G401 (cell line): Measurements from ENCODE around the gene TEAD3. TPM values are rescaled to one million over a fixed set of nuclear protein-coding genes. Genes with fewer than 3 reads are reported as not detected.

Experiments
- DNase-seq: peaks from one replicate; pipeline ENCODE4 v3.0.0-alpha.2; 2015; ENCODE audit warnings: low spot score
- in situ Hi-C: cut with HindIII; loops from 2 replicates; pipeline ENCODE4 v1.10.0; 2016; ENCODE audit warnings: low sequenced_read_pairs, mixed read lengths
- total RNA-seq: library from RNA; depleted of rRNA; stranded (reverse); fragments of >200 nt; shearing (Covaris generic); gene quantifications from 2 replicates; pipeline ENCODE4 v1.2.3, GENCODE V29; 2014

The TEAD3 gene
- total RNA-seq, 1 experiment from 2014 or later = 19.4 TPM

DNA sequence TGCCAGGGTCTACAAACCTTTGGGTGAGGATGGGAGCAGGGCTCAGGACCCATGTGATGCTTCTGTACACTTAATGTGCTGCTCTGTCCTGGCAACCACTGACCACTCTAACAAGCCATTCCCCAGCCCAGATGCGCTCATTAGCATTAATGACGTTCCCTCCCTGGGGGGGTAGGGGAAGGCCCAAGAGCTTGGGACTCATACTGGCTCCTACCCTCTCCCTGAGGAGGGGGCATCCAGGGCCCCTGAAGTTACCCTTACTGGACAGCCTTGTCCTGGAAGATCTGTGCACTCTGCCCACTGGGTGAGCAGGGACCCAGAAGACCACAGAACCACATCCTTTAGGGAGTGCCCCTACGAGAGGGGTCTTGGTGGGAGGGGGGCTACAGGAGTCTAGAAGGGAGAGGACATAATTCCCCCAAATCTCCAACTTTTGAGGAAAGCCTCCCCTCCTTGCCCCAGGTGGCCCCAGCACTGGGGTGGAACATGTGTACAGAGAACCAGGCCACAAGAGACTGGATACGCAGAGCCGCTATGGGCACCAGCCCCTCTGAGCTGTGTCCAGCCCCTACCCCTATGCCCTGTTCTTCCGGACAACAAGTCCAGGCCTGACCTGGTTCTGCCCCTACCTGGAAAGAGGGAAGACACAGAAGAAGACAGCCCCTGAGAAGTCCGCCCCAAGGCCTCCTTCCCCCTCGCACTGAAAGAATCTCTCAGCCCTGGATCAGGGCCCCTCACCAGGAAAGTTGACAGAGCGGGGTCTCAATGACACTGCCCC is 1.4 kb downstream of the TEAD3 start:
- in situ Hi-C loops = no loop called here
- no peak for DNase-seq

DNA sequence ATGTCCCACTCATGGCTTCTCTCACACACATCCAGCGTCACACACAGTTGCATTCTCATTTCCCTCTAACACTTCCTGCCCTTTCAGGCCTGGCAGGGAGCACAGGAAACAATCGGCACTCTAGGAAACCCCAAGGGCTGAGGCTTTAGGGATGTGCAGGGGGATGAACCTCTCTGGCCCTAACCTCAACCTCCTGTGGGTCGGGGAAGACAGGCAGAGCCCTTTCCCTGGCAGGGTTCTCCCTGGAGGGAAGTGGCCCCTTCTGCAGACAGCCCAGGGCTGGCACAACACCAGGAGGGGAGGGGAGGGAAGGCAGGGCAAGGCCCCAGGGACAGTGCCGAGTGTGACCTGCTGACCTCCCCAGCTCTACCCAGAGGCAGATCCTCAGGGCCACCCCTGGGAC is 2.7 kb downstream of the TEAD3 start:
- no peak for DNase-seq
- in situ Hi-C loops = no loop called here

DNA sequence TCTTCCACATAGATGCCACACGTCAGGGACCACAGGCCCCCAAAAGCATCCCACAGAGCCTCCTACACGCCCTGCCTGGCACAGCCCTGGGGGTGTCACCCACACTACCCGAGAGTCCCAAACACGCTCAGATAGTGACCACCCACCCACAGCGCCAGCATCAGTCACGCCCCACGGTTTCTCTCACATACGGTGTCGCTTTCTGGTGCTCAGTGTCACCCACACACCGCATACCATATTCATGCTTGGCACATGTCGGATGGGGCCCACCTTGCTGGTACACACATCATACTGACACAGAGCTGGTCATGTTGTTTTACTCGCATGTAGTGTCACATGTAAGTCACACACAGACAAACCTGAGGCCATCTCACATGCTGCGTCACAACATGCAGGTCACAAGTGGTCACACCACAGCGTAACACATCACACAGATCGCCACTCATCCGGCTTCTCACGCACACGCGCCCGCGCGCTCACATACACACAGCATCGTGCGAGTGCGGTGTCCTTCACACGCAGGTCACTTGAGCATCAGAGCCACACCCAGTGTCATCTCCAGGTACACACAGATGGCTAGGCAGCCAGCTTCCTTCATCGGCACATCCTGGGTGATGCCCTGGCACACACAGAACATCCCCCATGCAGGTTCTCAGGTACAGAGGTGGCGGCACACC is 3.4 kb downstream of the TEAD3 start:
- no peak for DNase-seq
- in situ Hi-C loops = no loop called here

DNA sequence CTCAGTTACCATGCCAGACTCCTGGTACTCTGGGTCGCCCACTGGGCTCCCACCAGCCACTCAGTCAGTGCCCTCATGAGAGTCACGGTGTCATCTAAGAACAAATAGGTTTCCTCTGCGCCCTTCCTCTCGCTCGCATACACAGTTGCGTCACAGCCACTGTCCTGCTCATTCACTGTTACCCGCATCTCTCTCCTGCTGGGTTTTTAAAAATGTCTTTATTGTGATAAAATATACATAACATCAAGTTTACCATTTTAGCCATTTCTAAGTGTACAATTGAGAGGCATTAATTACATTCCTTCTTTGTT is 4.0 kb downstream of the TEAD3 start:
- in situ Hi-C loops = no loop called here
- DNase-seq = no peak

DNA sequence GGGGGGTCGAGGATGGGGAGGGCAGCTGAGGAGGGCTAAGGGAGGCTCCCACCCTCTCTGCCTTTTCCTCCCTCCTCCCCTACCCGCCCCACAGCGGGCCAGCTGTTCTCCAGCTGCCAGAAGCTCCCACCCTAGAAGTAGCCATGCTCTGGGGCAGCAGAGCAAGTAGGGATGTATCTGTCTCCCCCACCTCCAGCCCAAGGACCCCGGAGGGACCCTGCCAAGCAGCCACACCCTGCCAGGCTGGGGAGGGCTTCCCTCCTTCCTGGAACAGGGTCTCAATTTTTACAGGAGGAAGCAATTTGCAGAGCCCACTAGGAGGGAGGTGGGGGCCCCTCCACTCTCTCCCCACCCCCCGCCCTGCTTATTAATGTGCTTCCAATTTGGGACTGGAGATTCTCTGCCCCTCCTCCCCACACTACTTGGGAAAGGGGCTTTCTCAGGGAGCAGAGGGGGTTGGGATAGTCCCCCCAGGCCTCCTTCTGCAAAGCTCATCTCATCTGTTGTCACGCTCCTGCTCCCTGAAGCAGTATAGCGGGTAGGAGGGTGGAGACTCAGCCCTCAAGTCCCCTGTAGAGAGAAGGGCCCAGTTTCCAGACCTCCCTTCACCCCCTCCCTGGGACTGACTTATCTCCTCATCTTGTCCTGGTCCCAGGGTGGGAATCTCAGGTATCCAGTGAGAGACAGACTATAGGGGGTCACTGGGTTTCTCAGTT is 4.5 kb downstream of the TEAD3 start:
- no peak for DNase-seq
- in situ Hi-C loops = no loop called here

DNA sequence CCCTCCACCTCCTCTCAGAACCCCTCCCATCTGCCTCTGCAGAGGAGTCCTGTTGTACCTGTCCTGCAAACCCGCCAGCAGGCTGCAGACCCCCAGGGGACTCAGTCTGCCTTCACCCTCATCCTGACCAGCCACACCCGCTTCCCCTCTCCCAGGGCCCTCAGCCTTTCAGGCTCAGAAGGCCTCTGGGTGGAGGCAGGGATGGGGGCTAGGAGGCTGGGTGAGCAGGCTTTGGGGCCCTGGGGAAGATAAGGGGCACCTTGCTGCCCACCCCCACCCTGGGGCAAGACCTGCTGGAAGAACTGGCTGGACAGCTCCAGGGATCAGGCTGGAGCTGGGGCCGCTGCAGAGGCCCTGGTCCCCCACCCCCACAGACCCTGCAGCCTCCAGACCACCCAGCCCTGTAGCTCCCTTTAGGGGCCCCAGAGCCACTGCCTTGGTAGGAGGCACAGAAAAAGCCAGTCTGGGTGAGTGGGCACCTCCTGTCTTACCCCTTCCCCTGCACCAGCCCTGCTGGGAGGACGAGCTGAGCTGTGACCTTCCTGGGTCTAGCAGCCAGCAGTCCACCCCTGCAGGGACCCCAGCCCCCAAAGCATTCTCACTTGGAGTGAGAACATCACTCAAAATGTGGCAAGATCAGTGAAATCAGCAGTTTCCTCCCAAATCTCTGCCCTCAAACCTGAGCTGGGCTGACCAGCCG is 5.2 kb downstream of the TEAD3 start:
- in situ Hi-C loops = no loop called here
- DNase-seq = no peak

DNA sequence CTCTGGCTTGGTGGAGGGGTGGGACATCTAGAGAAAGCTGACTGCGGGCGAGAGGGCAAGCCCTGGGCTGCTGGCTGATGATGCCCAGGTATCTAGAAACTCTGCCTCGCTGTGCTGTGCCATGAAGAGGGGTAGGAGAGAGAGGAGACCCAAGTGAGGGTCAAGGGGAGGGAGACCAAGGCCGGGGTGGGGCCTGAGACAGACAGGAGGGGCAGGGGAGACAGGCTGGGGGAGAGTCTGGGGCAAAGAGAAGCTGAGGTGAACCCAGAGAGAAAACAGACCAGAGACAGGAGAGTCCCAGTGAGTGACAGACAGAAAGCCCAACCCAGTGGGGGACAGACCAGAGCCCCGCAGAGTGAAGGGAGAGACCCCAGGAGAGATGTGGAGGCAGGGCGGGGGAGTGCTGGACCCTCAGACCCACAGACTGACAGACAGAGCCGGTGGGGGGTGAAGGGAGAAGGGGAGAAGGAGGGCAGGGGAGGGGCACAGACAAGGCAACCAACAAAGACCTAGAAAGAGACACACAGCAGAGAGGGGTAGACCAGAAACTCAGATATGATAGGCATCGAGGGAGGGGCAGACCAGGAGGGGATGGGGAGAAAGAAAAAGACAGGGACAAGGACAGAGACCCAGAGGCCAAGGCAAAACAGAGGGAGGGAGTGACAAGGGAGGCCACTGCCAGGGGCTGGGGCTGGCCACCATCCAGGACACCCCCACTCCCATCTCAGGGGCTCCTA is 5.9 kb downstream of the TEAD3 start:
- DNase-seq = no peak
- in situ Hi-C loops = no loop called here

DNA sequence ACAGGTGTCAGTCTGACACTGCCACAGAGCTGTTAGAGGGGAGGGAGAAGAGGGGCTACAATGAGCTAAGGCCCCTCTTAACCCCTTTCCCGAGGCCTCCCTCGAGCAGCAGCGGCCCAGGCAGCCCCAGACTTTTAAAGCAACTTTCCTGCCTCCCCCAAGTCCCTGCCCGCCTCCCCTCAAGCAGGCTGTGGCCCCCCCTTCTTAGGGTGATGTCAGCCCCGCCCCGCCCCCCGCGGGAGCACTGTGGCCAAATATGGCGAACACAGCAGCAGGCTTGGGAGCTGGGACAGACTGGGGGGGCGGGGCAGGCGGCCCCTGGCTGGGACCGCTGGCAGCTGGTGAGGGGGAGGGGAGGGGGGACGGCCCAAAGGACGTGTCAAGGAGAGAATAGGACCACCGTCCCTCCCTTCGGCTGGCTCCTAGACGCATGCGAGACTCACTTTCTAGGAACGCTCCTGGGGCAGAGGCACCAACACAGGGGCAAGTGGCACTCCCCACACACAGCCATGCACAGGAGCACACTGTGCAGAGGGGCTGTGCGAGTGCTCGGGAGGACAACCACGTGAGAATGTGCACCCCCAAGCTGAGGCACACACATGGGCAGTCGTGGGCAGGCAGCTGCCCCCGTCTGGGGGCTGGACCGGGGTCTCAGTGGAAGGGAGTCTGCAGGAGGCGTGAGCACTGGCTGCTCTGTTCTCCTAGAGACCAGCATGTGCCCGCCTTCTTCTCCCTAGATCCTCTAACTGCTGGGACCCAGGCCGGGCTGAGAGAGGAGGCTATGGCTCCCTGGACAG is 6.7 kb downstream of the TEAD3 start:
- no peak for DNase-seq
- in situ Hi-C loops = no loop called here

DNA sequence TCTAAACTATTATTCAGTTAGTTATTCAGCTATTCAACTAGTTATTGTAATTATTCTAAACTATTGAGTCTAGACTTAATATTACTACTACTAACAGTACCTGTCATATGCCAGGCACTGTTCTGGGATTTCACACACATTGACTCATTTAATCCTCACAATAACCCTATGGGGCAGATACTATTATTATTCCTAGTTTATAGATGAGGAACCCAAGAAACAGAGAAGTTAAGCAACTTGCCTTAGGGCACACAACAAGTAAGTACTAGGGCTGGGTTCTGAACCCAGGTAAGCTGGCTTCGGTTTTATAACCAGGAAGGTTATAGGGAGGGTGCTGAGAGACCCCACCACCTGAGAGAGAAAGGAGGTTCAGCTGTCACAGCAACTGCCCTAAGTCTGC is 7.8 kb downstream of the TEAD3 start:
- DNase-seq = no peak
- in situ Hi-C loops = no loop called here

DNA sequence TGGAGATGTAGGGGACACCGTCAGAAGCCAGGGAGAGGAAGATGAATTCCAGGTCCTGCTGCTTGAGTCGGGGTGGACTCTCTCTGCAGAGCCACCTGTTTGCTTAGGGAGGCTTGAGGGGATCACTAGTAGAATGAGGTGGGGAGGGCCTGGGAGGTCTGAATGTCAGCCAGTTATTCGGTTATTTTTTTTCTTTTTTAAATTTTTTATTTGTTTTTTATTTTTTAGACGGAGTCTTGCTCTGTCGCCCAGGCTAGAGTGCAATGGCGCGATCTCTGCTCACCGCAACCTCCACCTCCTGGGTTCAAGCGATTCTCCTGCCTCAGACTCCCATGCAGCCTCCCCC is 8.4 kb downstream of the TEAD3 start:
- in situ Hi-C loops = no loop called here
- no peak for DNase-seq

DNA sequence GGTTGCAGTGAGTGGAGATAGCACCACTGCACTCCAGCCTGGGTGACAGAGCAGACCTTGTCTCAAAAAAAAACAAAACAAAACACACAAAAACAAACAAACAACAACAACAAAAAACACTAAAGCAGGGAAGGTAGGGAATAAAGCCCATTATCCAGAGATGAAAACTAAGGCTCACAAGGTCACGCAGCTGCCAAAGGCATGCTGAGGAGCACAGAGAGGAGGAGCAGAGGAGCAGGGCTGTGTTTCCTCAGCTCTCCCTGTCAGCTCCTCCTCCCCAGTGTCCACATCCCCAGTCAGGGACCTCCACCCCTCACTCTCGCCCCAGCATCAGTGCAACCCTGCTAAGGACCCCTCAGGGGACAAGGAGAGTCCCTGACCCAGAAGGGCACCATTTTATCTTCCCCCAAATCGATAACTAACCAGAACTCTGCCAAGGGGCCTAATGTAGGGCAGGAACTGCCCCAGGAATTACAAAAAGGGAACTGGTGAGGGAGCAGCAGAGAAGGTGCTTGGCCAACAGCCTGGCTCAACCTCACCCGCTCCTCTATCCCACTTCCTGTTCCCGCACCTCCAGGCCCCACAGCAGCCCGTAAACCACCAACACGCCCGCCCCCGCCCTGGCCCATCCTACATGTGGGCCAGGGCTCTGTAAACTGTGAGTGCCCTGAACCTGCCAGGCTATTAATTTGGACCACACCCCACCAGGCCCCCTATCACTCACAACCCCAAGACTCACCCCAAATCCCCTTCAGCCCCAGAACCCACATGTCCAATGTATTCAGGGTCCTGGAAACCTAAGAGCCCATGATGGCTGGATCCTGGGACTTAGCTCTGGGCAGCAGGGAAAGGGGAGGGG is 9.0 kb downstream of the TEAD3 start:
- no peak for DNase-seq
- in situ Hi-C loops = no loop called here

DNA sequence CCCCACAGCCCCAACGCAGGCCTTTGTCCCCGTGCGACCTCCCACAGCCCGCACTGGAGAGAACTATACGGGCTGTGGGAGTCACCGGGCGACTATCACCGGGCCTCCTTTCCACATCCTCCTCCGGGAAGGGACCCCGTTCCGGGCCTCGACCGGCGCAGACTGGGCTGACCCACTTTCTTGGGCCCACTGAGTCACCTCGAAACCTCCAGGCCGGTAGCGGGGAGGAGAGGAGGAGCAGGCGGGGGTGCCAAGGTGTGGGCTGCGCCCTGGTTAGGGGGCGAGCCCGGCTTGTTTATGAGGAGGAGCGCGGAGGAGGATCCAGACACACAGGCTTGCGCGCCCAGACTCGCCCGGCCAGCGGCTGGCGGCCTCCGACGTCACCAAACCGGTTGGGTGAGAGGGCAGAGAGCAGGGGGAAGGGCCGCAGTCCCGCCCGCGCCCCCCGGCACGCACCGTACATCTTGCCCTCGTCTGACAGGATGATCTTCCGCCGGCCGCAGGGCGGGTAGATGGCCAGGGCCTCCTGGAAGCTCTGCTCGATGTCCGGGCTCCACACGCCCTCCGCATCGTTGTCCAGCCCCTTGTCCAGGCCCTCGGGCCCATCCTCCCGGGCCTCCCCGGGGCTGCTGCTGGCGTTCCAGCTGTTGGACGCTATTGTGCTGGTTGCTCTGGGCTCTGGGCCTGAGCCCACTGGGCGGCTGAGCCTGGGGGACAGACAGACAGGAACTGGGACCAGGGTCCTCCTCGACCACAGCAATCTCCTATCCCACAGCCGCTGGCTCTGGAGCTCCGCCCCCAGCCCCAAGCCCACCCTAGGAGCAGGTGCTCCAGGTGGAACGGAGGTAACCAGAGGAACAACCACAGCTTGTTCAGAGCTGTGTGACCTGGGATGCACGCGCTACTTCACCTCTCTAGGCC is 10.6 kb downstream of the TEAD3 start:
- in situ Hi-C loops = no loop called here
- DNase-seq = no peak

DNA sequence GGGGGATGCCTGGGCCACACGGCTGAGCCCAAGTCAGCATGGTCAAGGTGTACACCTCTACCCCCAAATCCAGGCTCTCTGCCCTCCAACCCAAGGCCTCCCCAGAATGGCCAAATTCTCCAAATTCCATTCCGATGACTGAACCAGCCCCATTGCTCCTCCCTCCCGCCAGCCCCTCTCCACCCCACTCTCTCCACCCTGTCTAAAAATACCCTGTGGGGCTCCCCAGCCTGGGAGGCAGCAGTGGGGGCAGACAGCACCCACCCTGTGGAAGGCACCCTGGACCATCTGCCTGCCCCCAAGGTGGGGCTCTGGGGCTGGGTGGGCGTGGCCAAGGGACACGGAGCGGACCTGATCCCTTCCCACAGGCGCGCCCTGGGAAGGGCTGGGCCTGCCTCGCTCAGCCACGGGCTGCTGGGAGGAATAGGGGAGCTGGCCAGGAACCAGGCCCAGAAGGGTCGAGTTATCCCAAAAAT is 11.4 kb downstream of the TEAD3 start:
- DNase-seq = no peak
- in situ Hi-C loops = no loop called here

DNA sequence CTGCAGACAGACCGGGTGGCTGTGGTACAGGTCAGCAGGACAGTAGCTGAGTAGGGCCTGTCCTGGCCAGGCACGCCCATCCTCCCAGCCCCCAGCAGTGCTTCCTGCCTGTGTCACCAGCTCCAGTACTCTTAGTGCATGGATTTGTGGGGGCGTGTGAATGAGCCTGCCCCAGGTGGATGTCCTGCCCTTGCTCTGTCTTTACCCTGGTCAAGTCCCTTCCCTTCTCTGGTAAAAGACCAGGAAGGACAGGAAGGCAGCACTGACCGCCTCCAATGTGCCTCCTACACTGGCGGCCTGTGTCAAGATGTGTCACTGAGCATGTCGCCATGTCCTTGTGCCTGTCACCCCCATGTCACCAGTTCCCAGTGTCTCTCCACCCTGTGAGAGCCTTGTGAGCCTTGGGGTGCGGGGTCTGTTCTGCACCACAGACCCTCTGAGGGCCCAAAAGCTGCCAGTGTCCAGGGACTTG is 11.9 kb downstream of the TEAD3 start:
- DNase-seq = no peak
- in situ Hi-C loops = no loop called here

DNA sequence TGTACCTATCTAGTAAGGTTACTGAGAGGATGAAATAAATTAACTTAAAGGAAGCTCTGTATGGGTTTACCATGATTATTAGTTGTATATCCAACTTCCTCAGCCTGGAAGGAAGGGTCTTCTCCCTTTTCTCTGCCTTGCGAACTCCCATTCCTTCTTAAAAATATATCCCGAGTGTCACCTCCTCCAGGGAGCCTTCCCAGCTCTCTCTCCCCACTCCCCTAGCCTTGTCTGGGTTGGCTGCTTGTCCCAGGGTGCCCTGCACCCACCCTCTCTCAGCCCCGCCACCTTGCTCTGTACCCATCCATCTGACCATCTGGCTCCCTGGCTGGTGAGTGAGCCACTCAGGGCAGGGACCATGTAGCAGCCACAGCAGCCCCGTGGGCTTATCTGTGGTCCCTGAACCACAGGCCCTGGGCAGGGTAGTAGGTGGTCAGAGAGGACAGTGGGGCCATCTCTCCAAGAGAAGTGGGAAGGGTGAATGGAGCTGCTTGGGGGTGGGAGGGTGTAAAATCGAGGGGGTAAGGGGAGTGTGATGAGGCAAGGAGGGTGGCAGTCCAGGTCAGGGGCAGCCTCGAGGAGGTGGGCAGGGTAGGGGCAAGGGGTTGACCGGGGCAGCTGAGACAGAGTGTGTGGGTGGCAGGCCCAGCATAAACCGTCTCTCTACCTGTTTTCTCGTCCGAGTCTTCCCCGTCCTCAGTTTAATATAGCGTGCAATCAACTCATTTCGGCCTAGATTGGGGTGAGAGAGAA is 12.8 kb downstream of the TEAD3 start:
- DNase-seq = no peak
- in situ Hi-C loops = no loop called here

DNA sequence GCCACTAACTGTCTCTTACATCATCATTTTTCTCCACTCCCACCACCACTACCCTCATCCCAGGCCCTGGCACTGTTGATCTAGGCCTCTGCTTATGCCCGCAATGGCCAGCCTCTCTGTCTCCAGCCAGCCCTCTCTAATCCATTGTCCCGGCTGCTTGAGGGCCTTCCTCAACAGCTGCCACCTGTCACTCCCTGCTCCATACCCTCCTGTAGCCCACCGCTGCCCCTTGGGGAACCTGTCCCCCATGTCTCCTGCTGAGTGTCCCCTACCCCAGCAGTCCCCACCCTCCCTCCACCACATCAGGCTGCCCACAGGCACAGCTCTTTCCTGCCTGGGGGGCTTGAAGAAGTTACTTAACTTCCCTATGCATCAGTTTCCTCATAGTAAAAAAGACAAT is 13.4 kb downstream of the TEAD3 start:
- in situ Hi-C loops = no loop called here
- no peak for DNase-seq
